ENCODE results near the gene NRAS.

The NRAS gene

GRCh38 chr1:114676115-114676514 is 40.5 kb downstream of the NRAS start:
- 100% methylated on average over 1 of the region's 1 CpG for WGBS
- Histone ChIP-seq H3K27ac (ENCODE audit: low read depth, low read length) (no peak overlapping the region), H3K4me1 (ENCODE audit: insufficient read depth, low read length) (no peaks in the 10 kb centered on the region), H3K4me3 (ENCODE audit: low read length) (no peak overlapping the region), H3K9me3 (ENCODE audit: insufficient read depth, low read depth, low read length) (no peaks in the 10 kb centered on the region), H3K36me3 (ENCODE audit: insufficient read depth, low read length) (no peaks in the 10 kb centered on the region), H3K9ac (ENCODE audit: low read depth, low read length) (no peak overlapping the region), H3K27me3 (ENCODE audit: insufficient read depth, low read length) (peaks cover 65% of the 10 kb centered on the region; the same call in 1 of the 2 replicates)

- peaks cover 83% of the 10 kb centered on the region for H3K27me3 ChIP-seq (ENCODE audit: insufficient read depth, low read length)
- H3K9ac ChIP-seq (ENCODE audit: low read depth, low read length), result no peak overlapping the region
- 92% methylated on average over 7 of the region's 7 CpGs for WGBS
Observed at GRCh38 chr1:114671939-114672275, 44.7 kb downstream of the NRAS start.

GRCh38 chr1:114671011-114671938 is 45.3 kb downstream of the NRAS start:
- H3K27me3 ChIP-seq (ENCODE audit: insufficient read depth, low read length), result peaks cover 77% of the 10 kb centered on the region
- 89% methylated on average over 8 of the region's 9 CpGs for WGBS
- H3K4me1 ChIP-seq (ENCODE audit: insufficient read depth, low read length), result peaks cover 7% of the 10 kb centered on the region; the same call in 1 of the 2 replicates
- no peak overlapping the region for H3K9ac ChIP-seq (ENCODE audit: low read depth, low read length)
- H3K36me3 ChIP-seq (ENCODE audit: insufficient read depth, low read length), result no peaks in the 10 kb centered on the region
- no peak overlapping the region for H3K27ac ChIP-seq (ENCODE audit: low read depth, low read length)
- no peaks in the 10 kb centered on the region for H3K9me3 ChIP-seq (ENCODE audit: insufficient read depth, low read depth, low read length)
- H3K4me3 ChIP-seq (ENCODE audit: low read length), result peak overlapping the region; percentile 98; the same call in 1 of the 2 replicates

More at GRCh38 chr1:114671939-114672275, 44.7 kb downstream of the NRAS start:
- Histone ChIP-seq H3K4me3 (ENCODE audit: low read length) (no peak overlapping the region), H3K36me3 (ENCODE audit: insufficient read depth, low read length) (no peaks in the 10 kb centered on the region), H3K4me1 (ENCODE audit: insufficient read depth, low read length) (peaks cover 7% of the 10 kb centered on the region; the same call in 1 of the 2 replicates), H3K9me3 (ENCODE audit: insufficient read depth, low read depth, low read length) (no peaks in the 10 kb centered on the region), H3K27ac (ENCODE audit: low read depth, low read length) (no peak overlapping the region)

GRCh38 chr1:114670083-114671010 is 46.2 kb downstream of the NRAS start:
- peak overlapping the region; percentile 98 for H3K4me3 ChIP-seq (ENCODE audit: low read length)
- H3K4me1 ChIP-seq (ENCODE audit: insufficient read depth, low read length), result peaks cover 7% of the 10 kb centered on the region; the same call in 1 of the 2 replicates
- H3K36me3 ChIP-seq (ENCODE audit: insufficient read depth, low read length), result no peaks in the 10 kb centered on the region
- H3K9ac ChIP-seq (ENCODE audit: low read depth, low read length), result peak overlapping the region; percentile 67
- H3K27me3 ChIP-seq (ENCODE audit: insufficient read depth, low read length), result peaks cover 68% of the 10 kb centered on the region
- no peaks in the 10 kb centered on the region for H3K9me3 ChIP-seq (ENCODE audit: insufficient read depth, low read depth, low read length)
- H3K27ac ChIP-seq (ENCODE audit: low read depth, low read length), result peak overlapping the region; percentile 56; the same call in 1 of the 2 replicates
- 5% methylated on average over 38 of the region's 45 CpGs for WGBS

- under 1% methylated on average over 50 of the region's 50 CpGs for WGBS
- peaks cover 7% of the 10 kb centered on the region; the same call in 1 of the 2 replicates for H3K4me1 ChIP-seq (ENCODE audit: insufficient read depth, low read length)
- H3K9ac ChIP-seq (ENCODE audit: low read depth, low read length), result peak within 1 kb of the TSS; percentile 68
- H3K36me3 ChIP-seq (ENCODE audit: insufficient read depth, low read length), result no peaks in the 10 kb centered on the region
- H3K4me3 ChIP-seq (ENCODE audit: low read length), result peak within 1 kb of the TSS; percentile 98
- H3K9me3 ChIP-seq (ENCODE audit: insufficient read depth, low read depth, low read length), result no peaks in the 10 kb centered on the region
- H3K27me3 ChIP-seq (ENCODE audit: insufficient read depth, low read length), result peaks cover 65% of the 10 kb centered on the region
- peak within 1 kb of the TSS; percentile 57; the same call in 1 of the 2 replicates for H3K27ac ChIP-seq (ENCODE audit: low read depth, low read length)
Observed at GRCh38 chr1:114669562-114670082, 46.9 kb downstream of the NRAS start, which contains the start of gene DENND2C. Gene DENND2C (minus strand): TSS chr1:114670049. CDS start chr1:114625984, 44,065 bp downstream.

- Histone ChIP-seq H3K9ac (ENCODE audit: low read depth, low read length) (peak overlapping the region; percentile 68), H3K9me3 (ENCODE audit: insufficient read depth, low read depth, low read length) (no peaks in the 10 kb centered on the region), H3K4me3 (ENCODE audit: low read length) (peak overlapping the region; percentile 98), H3K27me3 (ENCODE audit: insufficient read depth, low read length) (peaks cover 60% of the 10 kb centered on the region), H3K36me3 (ENCODE audit: insufficient read depth, low read length) (no peaks in the 10 kb centered on the region), H3K27ac (ENCODE audit: low read depth, low read length) (no peak overlapping the region), H3K4me1 (ENCODE audit: insufficient read depth, low read length) (peaks cover 7% of the 10 kb centered on the region; the same call in 1 of the 2 replicates)
- 48% methylated on average over 12 of the region's 13 CpGs for WGBS
Observed at GRCh38 chr1:114668784-114669561, 47.6 kb downstream of the NRAS start.

- no peaks in the 10 kb centered on the region for H3K9me3 ChIP-seq (ENCODE audit: insufficient read depth, low read depth, low read length)
- peaks cover 54% of the 10 kb centered on the region for H3K27me3 ChIP-seq (ENCODE audit: insufficient read depth, low read length)
- peaks cover 7% of the 10 kb centered on the region; the same call in 1 of the 2 replicates for H3K4me1 ChIP-seq (ENCODE audit: insufficient read depth, low read length)
- 83% methylated on average over 2 of the region's 4 CpGs for WGBS
- no peak overlapping the region for H3K27ac ChIP-seq (ENCODE audit: low read depth, low read length)
- no peak overlapping the region for H3K4me3 ChIP-seq (ENCODE audit: low read length)
- no peak overlapping the region for H3K9ac ChIP-seq (ENCODE audit: low read depth, low read length)
- H3K36me3 ChIP-seq (ENCODE audit: insufficient read depth, low read length), result no peaks in the 10 kb centered on the region
Observed at GRCh38 chr1:114668373-114668772, 48.2 kb downstream of the NRAS start.

GRCh38 chr1:114666954-114667353 is 49.6 kb downstream of the NRAS start:
- Histone ChIP-seq H3K9ac (ENCODE audit: low read depth, low read length) (no peak overlapping the region), H3K9me3 (ENCODE audit: insufficient read depth, low read depth, low read length) (no peaks in the 10 kb centered on the region), H3K27ac (ENCODE audit: low read depth, low read length) (no peak overlapping the region), H3K4me3 (ENCODE audit: low read length) (no peak overlapping the region), H3K4me1 (ENCODE audit: insufficient read depth, low read length) (peaks cover 7% of the 10 kb centered on the region; the same call in 1 of the 2 replicates), H3K36me3 (ENCODE audit: insufficient read depth, low read length) (no peaks in the 10 kb centered on the region), H3K27me3 (ENCODE audit: insufficient read depth, low read length) (peaks cover 44% of the 10 kb centered on the region)
- 93% methylated on average over 3 of the region's 3 CpGs for WGBS

GRCh38 chr1:114660238-114660637 is 56.3 kb downstream of the NRAS start:
- Histone ChIP-seq H3K36me3 (ENCODE audit: insufficient read depth, low read length) (no peaks in the 10 kb centered on the region), H3K9ac (ENCODE audit: low read depth, low read length) (no peak overlapping the region), H3K9me3 (ENCODE audit: insufficient read depth, low read depth, low read length) (no peaks in the 10 kb centered on the region), H3K4me3 (ENCODE audit: low read length) (no peak overlapping the region), H3K27ac (ENCODE audit: low read depth, low read length) (no peak overlapping the region), H3K27me3 (ENCODE audit: insufficient read depth, low read length) (peaks cover 4% of the 10 kb centered on the region; the same call in 1 of the 2 replicates), H3K4me1 (ENCODE audit: insufficient read depth, low read length) (no peaks in the 10 kb centered on the region)
- WGBS, result 84% methylated on average over 2 of the region's 2 CpGs

All from HUES64 (cell line).